Measurements from ENCODE around the gene ABI3.

Gene ABI3

GRCh38 chr17:49225554-49226236, 15.2 kb downstream of the ABI3 start:
- no peak for DNase-seq

- DNase-seq, result no peak
These were observed 16.4 kb downstream of the ABI3 start for GRCh38 chr17:49226771-49227435.

- peak; percentile 83 for DNase-seq
These were observed 17.1 kb downstream of the ABI3 start for GRCh38 chr17:49227436-49228261.

- no peak for DNase-seq
These were observed 18.7 kb downstream of the ABI3 start for GRCh38 chr17:49229076-49229804.

- DNase-seq, result no peak
These were observed 19.5 kb downstream of the ABI3 start for GRCh38 chr17:49229805-49230600.

- peak; percentile 89 for DNase-seq
These were observed 20.4 kb downstream of the ABI3 start, which contains the start of gene PHOSPHO1 for GRCh38 chr17:49230636-49231562. PHOSPHO1 (minus strand) TSS chr17:49230787; CDS start chr17:49226691, 4,096 bp downstream.

GRCh38 chr17:49231563-49231894, 21.0 kb downstream of the ABI3 start:
- no peak for DNase-seq

GRCh38 chr17:49234509-49235080, 24.1 kb downstream of the ABI3 start:
- no peak for DNase-seq

- DNase-seq, result no peak
These were observed 25.4 kb downstream of the ABI3 start for GRCh38 chr17:49235896-49236295.

GRCh38 chr17:49239963-49240362, 29.5 kb downstream of the ABI3 start:
- no peak for DNase-seq

- no peak for DNase-seq
These were observed 30.1 kb downstream of the ABI3 start for GRCh38 chr17:49240619-49241018.

- DNase-seq, result no peak
These were observed 30.5 kb downstream of the ABI3 start for GRCh38 chr17:49241040-49241439.

- no peak for DNase-seq
These were observed 31.3 kb downstream of the ABI3 start for GRCh38 chr17:49241692-49242397.

GRCh38 chr17:49242813-49243212, 32.3 kb downstream of the ABI3 start:
- no peak for DNase-seq

- no peak for DNase-seq
These were observed 34.3 kb downstream of the ABI3 start for GRCh38 chr17:49244839-49245238.

- DNase-seq, result no peak
These were observed 37.4 kb downstream of the ABI3 start for GRCh38 chr17:49247944-49248343.

GRCh38 chr17:49249292-49249794, 38.8 kb downstream of the ABI3 start:
- peak; percentile 22 for DNase-seq

- no peak for DNase-seq
These were observed 39.5 kb downstream of the ABI3 start for GRCh38 chr17:49249890-49250522.

GRCh38 chr17:49252148-49252695, 41.7 kb downstream of the ABI3 start:
- no peak for DNase-seq

Data from RPMI8226 (cell line).